OCI-LY1 (cell line): ENCODE results near the gene CIB1.

Experiments used
- CTCF ChIP-seq: fragments of 200-600 bp; sonication (generic), shearing (Covaris generic); IDR thresholded peaks from 2 replicates; pipeline ENCODE4 v1.5.1; 2017; ENCODE audit warnings: mild to moderate bottlenecking, antibody characterized with exemption, low read length, moderate library complexity, mixed read lengths
- EZH2 ChIP-seq: fragments of 200-600 bp; sonication (generic), shearing (Covaris generic); IDR thresholded peaks from 2 replicates; pipeline ENCODE4 v1.8.0; 2017; ENCODE audit warnings: borderline replicate concordance, mixed run types, mild to moderate bottlenecking, antibody characterized with exemption, low read length, moderate library complexity, mixed read lengths

GRCh38 chr15:90201944-90202375, 31.8 kb downstream of the CIB1 start:
- TF ChIP-seq CTCF, result no peak
- TF ChIP-seq EZH2, result no peak
